ENCODE data around the gene MCF2L. TPM values are rescaled to one million over a fixed set of nuclear protein-coding genes. Genes with fewer than 3 reads are reported as not detected.

Gene MCF2L
- total RNA-seq, 1 experiment from 2014 or later: 5.9 TPM

- TF ChIP-seq CTCF (conservative IDR thresholded peaks at IDR 0.05; ENCODE audit: low read depth, low read length): no peak
- no peak for TF ChIP-seq EZH2phosphoT487 (IDR thresholded peaks at IDR 0.05; ENCODE audit: borderline replicate concordance, low read length)
- no peak for TF ChIP-seq EZH2 (IDR thresholded peaks at IDR 0.05; ENCODE audit: low read length, unreplicated experiment)
- H3K4me3 ChIP-seq (ENCODE audit: low read length): no peak overlapping the region
- no peak overlapping the region for H3K4me2 ChIP-seq (ENCODE audit: low read length)
- no peak for ATAC-seq
- CTCF ChIA-PET: interaction anchor here (0.7 kb wide), 1 partner anchor 229 kb away, joined by 6 read pairs; no protein-coding TSS in a partner anchor
- H3K9me2 ChIP-seq (replicated peaks; ENCODE audit: low read length): no peaks in the 10 kb centered on the region
- BruUV-seq (replicated peaks): no TSS peak
- no peaks in the 10 kb centered on the region for H4K20me1 ChIP-seq (ENCODE audit: low read length)
- no peak overlapping the region for H3K27ac ChIP-seq (ENCODE audit: low read length)
- H3K27me3 ChIP-seq (ENCODE audit: low read length): no peaks in the 10 kb centered on the region
- no peaks in the 10 kb centered on the region for H3K79me2 ChIP-seq (ENCODE audit: low read length)
- no peak for DNase-seq
- H3K9ac ChIP-seq (ENCODE audit: low read length): no peak overlapping the region
- POLR2A ChIA-PET (ENCODE audit: unreplicated experiment): no interaction called here
- no peaks in the 10 kb centered on the region for H3F3A ChIP-seq (ENCODE audit: low read length, unreplicated experiment)
- intact Hi-C loops (cut with micrococcal nuclease): no loop called here
- H3K4me1 ChIP-seq (ENCODE audit: insufficient read depth, low read length): no peaks in the 10 kb centered on the region
- H3K36me3 ChIP-seq (ENCODE audit: low read depth, low read length): no peaks in the 10 kb centered on the region
- no peaks in the 10 kb centered on the region for H3K9me3 ChIP-seq (ENCODE audit: low read length)
- H2AFZ ChIP-seq (ENCODE audit: low read length): no peak overlapping the region
Measured at GRCh38 chr13:113143466-113144254, 174.6 kb downstream of the MCF2L start.

DNA sequence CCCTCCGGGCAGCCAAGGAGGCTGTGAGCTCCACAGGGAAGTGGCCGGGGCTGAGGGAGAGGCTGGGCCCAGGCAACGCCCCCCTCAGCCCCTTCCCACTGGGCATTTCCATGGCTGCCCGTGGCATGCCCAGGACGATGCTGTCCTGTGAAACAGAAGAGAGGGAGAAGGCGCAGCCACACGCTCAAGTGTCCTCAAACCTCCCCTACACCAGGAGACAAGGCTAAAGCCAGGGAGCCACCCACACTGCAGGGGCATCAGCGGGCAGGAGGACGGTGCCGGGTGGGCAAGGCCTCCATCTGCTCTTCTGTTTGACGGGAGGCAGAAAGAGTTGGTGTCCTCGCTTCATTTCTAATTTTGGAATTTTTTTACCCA is 175.2 kb downstream of the MCF2L start:
- H4K20me1 ChIP-seq (ENCODE audit: low read length): no peaks in the 10 kb centered on the region
- ATAC-seq: no peak
- ChIA-PET CTCF (no interaction called here), POLR2A (ENCODE audit: unreplicated experiment) (no interaction called here)
- no peak overlapping the region for H3K4me3 ChIP-seq (ENCODE audit: low read length)
- H3K79me2 ChIP-seq (ENCODE audit: low read length): no peaks in the 10 kb centered on the region
- H3K4me2 ChIP-seq (ENCODE audit: low read length): no peak overlapping the region
- intact Hi-C loops (cut with micrococcal nuclease): no loop called here
- H3K36me3 ChIP-seq (ENCODE audit: low read depth, low read length): no peaks in the 10 kb centered on the region
- TF ChIP-seq EZH2 (IDR thresholded peaks at IDR 0.05; ENCODE audit: low read length, unreplicated experiment): no peak
- TF ChIP-seq EZH2phosphoT487 (IDR thresholded peaks at IDR 0.05; ENCODE audit: borderline replicate concordance, low read length): no peak
- TF ChIP-seq CTCF (conservative IDR thresholded peaks at IDR 0.05; ENCODE audit: low read depth, low read length): no peak
- no peak overlapping the region for H3K9ac ChIP-seq (ENCODE audit: low read length)
- H3K27ac ChIP-seq (ENCODE audit: low read length): no peak overlapping the region
- no peaks in the 10 kb centered on the region for H3K9me2 ChIP-seq (replicated peaks; ENCODE audit: low read length)
- no peak for DNase-seq
- H3F3A ChIP-seq (ENCODE audit: low read length, unreplicated experiment): no peaks in the 10 kb centered on the region
- no peaks in the 10 kb centered on the region for H3K27me3 ChIP-seq (ENCODE audit: low read length)
- H3K4me1 ChIP-seq (ENCODE audit: insufficient read depth, low read length): no peaks in the 10 kb centered on the region
- no peaks in the 10 kb centered on the region for H3K9me3 ChIP-seq (ENCODE audit: low read length)
- H2AFZ ChIP-seq (ENCODE audit: low read length): no peak overlapping the region
- no TSS peak for BruUV-seq (replicated peaks)

- intact Hi-C loops (cut with micrococcal nuclease): no loop called here
- H4K20me1 ChIP-seq (ENCODE audit: low read length): no peaks in the 10 kb centered on the region
- H3K4me3 ChIP-seq (ENCODE audit: low read length): no peak overlapping the region
- no peak overlapping the region for H3K27ac ChIP-seq (ENCODE audit: low read length)
- no peak for ATAC-seq
- no peaks in the 10 kb centered on the region for H3K9me2 ChIP-seq (replicated peaks; ENCODE audit: low read length)
- BruUV-seq (replicated peaks): no TSS peak
- H3K4me1 ChIP-seq (ENCODE audit: insufficient read depth, low read length): no peaks in the 10 kb centered on the region
- no peaks in the 10 kb centered on the region for H3K79me2 ChIP-seq (ENCODE audit: low read length)
- H2AFZ ChIP-seq (ENCODE audit: low read length): no peak overlapping the region
- CTCF ChIA-PET: no interaction called here
- H3K9ac ChIP-seq (ENCODE audit: low read length): no peak overlapping the region
- no peak for DNase-seq
- no peak overlapping the region for H3K4me2 ChIP-seq (ENCODE audit: low read length)
- TF ChIP-seq EZH2phosphoT487 (IDR thresholded peaks at IDR 0.05; ENCODE audit: borderline replicate concordance, low read length) (no peak), EZH2 (IDR thresholded peaks at IDR 0.05; ENCODE audit: low read length, unreplicated experiment) (no peak), CTCF (conservative IDR thresholded peaks at IDR 0.05; ENCODE audit: low read depth, low read length) (no peak)
- no peaks in the 10 kb centered on the region for H3K27me3 ChIP-seq (ENCODE audit: low read length)
- POLR2A ChIA-PET (ENCODE audit: unreplicated experiment): no interaction called here
- H3K9me3 ChIP-seq (ENCODE audit: low read length): no peaks in the 10 kb centered on the region
- no peaks in the 10 kb centered on the region for H3K36me3 ChIP-seq (ENCODE audit: low read depth, low read length)
- H3F3A ChIP-seq (ENCODE audit: low read length, unreplicated experiment): no peaks in the 10 kb centered on the region
Measured at GRCh38 chr13:113145496-113145895, 176.5 kb downstream of the MCF2L start.
